ENCODE measurements around the gene DHFR2.
A peak's percentile ranks its signal among the peaks of the same experiment; 100 is the strongest.
"Not testable (repeated sequence)": the region's sequence is repeated elsewhere in the genome, so short reads cannot be mapped to it uniquely, and the experiment has no call there.

DHFR2 gene

GRCh38 chr3:94065819-94066480 is 3.2 kb upstream of the DHFR2 start:
- H3K4me3 ChIP-seq (ENCODE audit: low read depth, low read length): no peak overlapping the region

- H3K4me3 ChIP-seq (ENCODE audit: low read depth, low read length): no peak overlapping the region
Observed at GRCh38 chr3:94065122-94065521, 2.4 kb upstream of the DHFR2 start.

- no peak overlapping the region for H3K4me3 ChIP-seq (ENCODE audit: low read depth, low read length)
Observed at GRCh38 chr3:94064243-94064860, 1.6 kb upstream of the DHFR2 start.

GRCh38 chr3:94063496-94064119 is 892 bp upstream of the DHFR2 start:
- H3K4me3 ChIP-seq (ENCODE audit: low read depth, low read length): peak overlapping the region; percentile 90

GRCh38 chr3:94061297-94061696 is 1.4 kb downstream of the DHFR2 start:
- no peak overlapping the region for H3K4me3 ChIP-seq (ENCODE audit: low read depth, low read length)

GRCh38 chr3:94050546-94050945 is 12.2 kb downstream of the DHFR2 start:
- H3K4me3 ChIP-seq (ENCODE audit: low read depth, low read length): no peak overlapping the region

GRCh38 chr3:94049267-94049666 is 13.4 kb downstream of the DHFR2 start:
- no peak overlapping the region for H3K4me3 ChIP-seq (ENCODE audit: low read depth, low read length)

- no peak overlapping the region for H3K4me3 ChIP-seq (ENCODE audit: low read depth, low read length)
Observed at GRCh38 chr3:94046533-94046932, 16.2 kb downstream of the DHFR2 start.

GRCh38 chr3:94044100-94044936 is 18.4 kb downstream of the DHFR2 start:
- not testable (repeated sequence) for H3K4me3 ChIP-seq (ENCODE audit: low read depth, low read length)

- no peak overlapping the region for H3K4me3 ChIP-seq (ENCODE audit: low read depth, low read length)
Observed at GRCh38 chr3:94043285-94043684, 19.4 kb downstream of the DHFR2 start.

GRCh38 chr3:94036909-94037507 is 25.7 kb downstream of the DHFR2 start:
- H3K4me3 ChIP-seq (ENCODE audit: low read depth, low read length): no peak overlapping the region

- H3K4me3 ChIP-seq (ENCODE audit: low read depth, low read length): no peak within 1 kb of the TSS
Observed at GRCh38 chr3:94028093-94028837, 34.5 kb downstream of the DHFR2 start, which contains the start of gene STX19. TSS of gene STX19 (minus strand) at chr3:94028597. CDS start at chr3:94015269, 13,328 bp downstream.

- H3K4me3 ChIP-seq (ENCODE audit: low read depth, low read length): no peak overlapping the region
Observed at GRCh38 chr3:94026623-94027022, 36.1 kb downstream of the DHFR2 start.

- H3K4me3 ChIP-seq (ENCODE audit: low read depth, low read length): no peak overlapping the region
Observed at GRCh38 chr3:94024385-94024784, 38.3 kb downstream of the DHFR2 start.

GRCh38 chr3:94020293-94020692 is 42.4 kb downstream of the DHFR2 start:
- H3K4me3 ChIP-seq (ENCODE audit: low read depth, low read length): no peak overlapping the region

- H3K4me3 ChIP-seq (ENCODE audit: low read depth, low read length): no peak overlapping the region
Observed at GRCh38 chr3:94019659-94020058, 43.1 kb downstream of the DHFR2 start.

GRCh38 chr3:94015025-94015424 is 47.7 kb downstream of the DHFR2 start:
- H3K4me3 ChIP-seq (ENCODE audit: low read depth, low read length): no peak overlapping the region

GRCh38 chr3:94012185-94012584 is 50.5 kb downstream of the DHFR2 start:
- H3K4me3 ChIP-seq (ENCODE audit: low read depth, low read length): no peak overlapping the region

GRCh38 chr3:94011233-94011711 is 51.4 kb downstream of the DHFR2 start:
- no peak overlapping the region for H3K4me3 ChIP-seq (ENCODE audit: low read depth, low read length)

- no peak overlapping the region for H3K4me3 ChIP-seq (ENCODE audit: low read depth, low read length)
Observed at GRCh38 chr3:94009608-94010007, 53.1 kb downstream of the DHFR2 start.

Measured in iPS-11a (cell line).